Stimulated activated CD4-positive, alpha-beta T cell treated with anti-CD3 and anti-CD28 coated beads, Interleukin-4, amount 100 ng/mL, for 24 hours (primary cell): ENCODE measurements around the gene PTPRN2.

Experiments used
- DNase-seq: peaks from one replicate; pipeline ENCODE4 v3.0.0-alpha.2; 2020

The PTPRN2 gene

GRCh38 chr7:157827045-157827862 is 760.4 kb downstream of the PTPRN2 start:
- DNase-seq: peak; percentile 28

DNA sequence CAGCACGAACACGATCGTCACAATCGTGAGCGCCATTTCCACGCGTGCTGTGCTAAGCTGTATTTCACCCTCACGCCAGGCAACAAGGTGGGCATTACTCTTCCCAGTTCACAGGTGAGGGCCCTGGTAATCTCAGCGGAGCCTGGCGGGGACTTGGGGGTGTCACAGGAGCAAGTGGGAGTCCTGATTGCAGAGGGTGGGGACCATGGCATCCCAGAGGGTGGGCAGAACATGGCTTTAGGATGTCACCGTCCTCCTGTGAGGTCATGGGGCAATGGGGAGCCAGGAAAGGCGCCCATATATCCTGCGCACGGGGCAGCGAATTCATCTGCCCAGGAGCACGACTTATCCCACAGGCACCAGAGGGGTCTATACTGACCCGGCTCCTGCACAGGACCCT is 761.1 kb downstream of the PTPRN2 start:
- no peak for DNase-seq

DNA sequence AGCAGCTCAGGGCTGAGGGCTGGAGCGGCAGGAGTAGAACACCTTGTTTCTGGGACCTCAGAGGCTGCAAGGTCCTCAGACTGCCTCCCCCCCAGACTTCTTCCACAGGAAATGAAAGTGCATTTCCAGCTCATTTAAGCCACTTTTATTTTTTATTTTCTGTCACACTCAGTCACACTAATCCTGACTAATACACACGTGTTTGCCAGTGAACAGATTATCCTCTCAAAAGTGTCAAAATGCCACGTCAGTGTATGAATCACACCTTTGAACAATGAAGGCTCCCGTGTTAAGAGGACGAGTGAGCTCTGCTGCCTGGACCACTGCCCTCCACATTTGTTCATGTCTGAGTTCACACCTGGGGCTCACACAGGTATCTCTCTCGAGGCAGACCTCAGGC is 762.3 kb downstream of the PTPRN2 start:
- peak; percentile 16 for DNase-seq

GRCh38 chr7:157824819-157825121 is 762.9 kb downstream of the PTPRN2 start:
- DNase-seq: no peak

DNA sequence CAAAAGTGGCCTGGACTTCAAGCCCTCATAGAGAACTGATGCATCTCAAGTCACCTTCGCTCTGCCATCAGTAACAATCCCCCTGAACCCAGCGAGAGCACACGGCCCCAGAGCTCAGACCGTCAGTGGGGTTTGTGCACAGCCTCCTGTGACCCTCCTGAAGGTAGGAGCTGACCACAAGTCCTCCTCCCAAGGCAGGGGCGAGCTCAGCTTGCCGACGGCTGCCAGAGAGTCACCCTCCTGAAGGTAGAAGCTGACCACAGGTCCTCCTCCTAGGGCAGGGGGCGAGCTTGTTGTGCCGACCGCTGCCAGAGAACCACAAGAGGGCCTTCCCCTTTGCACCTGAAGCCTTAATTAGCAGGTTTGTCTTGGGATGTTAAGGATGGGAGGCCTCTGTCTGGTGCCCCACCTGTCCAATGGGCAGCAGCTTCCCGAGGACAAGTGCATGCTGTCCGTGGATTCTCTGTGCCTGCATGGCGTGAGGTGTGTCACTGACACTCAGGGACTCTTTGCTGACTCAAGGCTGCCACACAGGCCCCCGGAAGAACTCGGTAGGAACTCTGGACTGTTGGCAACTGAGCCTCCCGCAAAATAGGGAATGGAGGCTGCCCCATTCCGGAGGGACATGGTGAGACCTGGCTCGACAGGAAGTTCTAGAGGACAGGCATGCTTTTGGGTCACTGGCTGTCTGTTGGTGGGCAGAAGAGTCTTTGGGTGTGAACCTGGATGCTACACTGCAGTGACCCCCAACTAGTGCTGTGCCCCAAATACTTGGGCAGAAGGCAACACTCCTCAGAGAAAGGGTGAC is 763.4 kb downstream of the PTPRN2 start:
- DNase-seq: no peak

DNA sequence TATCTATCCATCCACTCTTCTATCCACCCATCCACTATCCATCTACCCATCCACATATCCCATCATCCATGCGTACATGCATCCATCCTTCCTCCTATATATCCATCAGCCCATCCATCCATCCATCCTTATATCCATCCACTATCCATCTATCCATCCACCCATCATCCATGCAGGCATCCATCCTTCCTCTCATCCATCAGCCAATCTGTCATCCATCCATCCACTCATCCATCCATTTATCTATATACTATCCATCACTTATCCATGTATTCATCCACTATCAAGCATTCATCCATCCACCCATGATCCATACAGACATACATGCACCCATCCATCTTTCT is 765.0 kb downstream of the PTPRN2 start:
- no peak for DNase-seq

GRCh38 chr7:157821959-157822687 is 765.5 kb downstream of the PTPRN2 start:
- DNase-seq: no peak

DNA sequence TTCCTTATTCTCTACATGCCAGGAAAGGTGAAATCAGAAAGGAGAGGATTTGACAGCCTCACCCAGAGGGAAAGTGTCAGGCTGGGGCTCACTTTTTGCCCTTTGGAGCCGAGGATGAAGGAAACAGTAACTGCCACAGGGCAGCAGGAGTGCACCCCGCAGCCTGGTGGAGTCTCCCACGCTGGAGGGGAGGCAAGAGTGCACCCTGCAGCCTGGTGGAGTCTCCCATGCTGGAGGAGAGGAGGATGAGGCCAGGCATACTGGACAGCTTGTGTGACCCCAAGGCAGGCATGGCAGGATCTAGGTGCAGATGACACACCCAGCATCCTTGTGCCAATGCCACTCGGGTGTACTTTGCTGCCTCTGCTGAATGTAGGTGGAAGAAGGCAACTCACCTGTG is 766.8 kb downstream of the PTPRN2 start:
- no peak for DNase-seq

DNA sequence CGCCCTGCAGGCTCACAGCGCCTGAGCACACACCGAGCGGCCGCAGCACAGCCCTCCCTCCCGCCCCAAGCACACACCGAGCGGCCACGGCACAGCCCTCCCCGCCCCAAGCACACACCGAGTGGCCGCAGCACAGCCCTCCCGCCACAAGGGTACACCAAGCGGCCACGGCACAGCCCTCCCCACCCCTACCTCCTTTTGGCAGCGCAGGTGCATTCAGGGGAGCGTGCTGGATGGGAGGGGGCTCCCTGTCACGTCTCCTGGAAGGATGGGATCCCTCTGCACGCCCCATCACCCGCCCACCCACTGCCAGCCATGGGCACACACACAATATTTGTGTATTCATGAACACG is 768.2 kb downstream of the PTPRN2 start:
- DNase-seq: no peak

DNA sequence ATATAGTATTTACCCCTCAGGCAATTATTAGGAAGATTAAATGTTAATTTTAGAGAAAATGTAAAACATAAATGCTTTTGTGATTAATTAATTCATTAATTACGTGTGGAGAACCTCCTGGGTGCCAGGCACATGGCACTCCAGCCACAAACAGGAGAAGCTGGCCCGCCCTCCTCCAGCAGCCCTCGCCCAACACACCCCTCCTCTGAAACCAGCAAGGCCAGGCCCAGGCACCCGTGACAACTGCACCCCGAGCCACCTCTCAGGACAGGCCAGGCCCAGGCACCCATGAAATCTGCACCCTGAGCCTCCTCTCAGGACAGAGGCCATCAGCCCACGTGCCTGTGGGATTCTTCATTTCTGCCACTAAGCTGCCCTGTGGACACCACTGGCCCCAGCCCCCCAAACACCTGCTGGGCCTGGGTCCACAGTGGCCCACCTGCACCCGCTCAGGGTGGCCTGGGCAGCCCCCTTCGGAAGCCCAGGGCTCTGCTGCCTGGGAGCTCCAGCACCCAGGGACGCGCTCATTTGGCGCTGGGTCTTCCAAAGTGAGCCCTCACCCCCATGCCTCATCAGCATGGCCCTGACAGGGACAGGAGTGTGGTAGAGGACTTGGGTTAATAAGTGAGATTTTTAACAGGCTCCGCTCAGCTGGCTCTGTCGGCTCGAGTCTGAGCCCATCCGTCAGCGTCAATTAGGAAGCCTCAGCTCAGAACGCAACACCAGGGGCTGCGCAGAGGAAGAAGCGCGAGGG is 768.7 kb downstream of the PTPRN2 start:
- no peak for DNase-seq

- DNase-seq: no peak
Observed at GRCh38 chr7:157817944-157818700, 769.5 kb downstream of the PTPRN2 start.

- DNase-seq: no peak
Observed at GRCh38 chr7:157817433-157817832, 770.2 kb downstream of the PTPRN2 start.

DNA sequence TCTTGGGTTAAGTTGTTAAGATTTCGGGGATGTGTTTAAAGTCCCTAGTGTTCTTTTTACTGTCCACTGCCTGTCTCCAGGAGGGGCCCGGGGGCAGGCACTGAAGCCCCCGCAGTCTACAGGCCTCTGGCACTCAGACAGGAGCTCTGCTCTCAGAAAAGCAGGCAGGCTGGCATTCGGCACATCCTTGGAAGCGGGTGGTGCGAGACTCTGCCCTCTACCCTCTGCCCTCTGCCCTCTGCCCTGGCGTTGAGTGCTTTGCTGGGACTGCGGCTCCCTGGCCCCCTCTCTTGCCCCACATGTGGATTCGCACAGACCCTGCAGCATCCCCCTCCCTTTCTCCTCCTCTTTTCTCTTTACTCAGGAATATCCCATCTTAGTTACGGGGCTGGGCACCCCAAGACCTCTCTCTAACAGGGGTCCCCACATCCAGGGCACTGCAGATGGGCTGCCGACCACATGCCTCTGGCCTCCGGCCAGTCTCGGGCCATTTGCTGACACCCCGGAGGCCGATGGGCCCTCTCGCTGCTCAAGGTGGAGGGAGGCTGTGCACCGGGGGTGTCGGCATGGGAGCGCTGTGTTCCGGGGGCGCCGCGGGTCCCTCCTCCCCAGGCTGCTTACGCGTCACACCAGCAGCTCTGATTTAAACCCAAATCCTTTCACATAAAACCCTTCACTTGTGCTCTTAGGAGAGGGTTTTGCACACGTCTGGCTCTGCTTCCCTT is 770.9 kb downstream of the PTPRN2 start:
- DNase-seq: no peak

DNA sequence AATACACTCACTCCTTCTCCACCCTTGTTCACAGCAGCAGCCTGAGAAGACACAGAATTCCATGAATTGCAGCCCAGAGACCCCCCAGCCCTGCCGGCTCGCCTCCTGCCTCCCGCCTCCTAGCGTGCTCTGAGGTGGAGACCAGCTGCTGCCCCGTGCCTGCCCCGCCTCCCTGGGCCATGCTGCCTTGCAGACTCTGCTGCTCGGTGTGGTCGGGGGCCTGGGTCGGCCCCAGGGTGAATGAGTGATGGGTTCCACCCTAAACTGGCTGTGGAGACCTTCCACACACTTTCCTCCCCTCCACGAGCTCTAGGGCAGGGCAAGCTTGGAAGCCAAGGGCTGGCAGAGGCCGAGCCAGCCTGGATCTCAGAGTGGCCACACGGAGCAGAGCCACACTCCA is 771.5 kb downstream of the PTPRN2 start:
- DNase-seq: no peak

DNA sequence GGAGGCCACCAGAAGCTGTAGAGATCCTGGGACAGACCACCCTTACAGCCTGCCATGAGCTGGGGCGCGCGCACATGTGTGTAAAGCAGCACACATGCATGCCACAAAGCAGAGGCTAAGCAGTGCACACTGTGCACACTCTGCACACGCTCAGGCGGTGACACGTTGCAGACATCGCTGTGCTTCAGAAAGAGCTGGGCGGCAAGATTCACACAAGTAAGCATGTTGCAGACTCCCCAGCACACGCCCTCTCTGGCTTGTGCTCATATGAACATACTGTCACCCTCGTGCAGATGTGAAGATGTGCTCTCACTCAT is 772.0 kb downstream of the PTPRN2 start:
- DNase-seq: no peak

DNA sequence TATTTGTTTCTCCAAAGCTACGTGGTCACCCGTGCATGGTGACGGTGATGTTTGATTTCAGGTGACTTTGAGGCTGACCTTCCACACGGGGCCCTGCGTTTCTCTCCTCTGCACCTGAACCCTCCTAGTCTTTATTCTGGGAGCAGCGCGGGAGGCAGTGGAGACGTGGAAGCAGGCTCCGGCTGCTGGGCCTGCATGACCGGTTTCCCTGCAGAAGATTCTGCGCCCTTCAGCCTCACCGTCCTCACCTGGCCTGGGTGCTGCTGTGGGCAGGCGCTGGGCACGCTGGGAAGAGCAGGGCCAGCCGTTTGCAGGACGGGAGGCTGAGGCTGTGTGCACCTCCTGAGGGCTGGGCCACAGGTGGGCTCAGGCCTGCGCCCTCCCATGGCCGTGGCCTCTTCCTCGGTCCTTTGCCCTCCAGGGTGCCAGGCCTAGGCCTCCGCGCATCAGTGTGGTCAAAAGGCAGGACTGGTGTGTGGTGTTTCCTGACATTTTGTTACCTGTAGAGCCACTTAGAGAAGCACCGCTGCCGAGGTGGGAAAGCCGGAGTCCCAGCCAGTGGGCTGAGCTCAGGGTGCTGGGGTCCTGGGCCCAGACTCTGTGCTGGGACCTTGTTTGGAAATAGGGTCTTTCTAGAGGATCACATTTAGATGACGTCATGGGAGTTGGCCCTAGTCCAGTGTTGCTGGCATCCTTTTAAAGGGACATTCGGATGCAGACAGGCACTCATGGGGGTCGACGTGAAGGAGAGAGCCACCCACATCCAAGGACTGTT is 772.5 kb downstream of the PTPRN2 start:
- no peak for DNase-seq

GRCh38 chr7:157813741-157814661 is 773.6 kb downstream of the PTPRN2 start:
- no peak for DNase-seq

DNA sequence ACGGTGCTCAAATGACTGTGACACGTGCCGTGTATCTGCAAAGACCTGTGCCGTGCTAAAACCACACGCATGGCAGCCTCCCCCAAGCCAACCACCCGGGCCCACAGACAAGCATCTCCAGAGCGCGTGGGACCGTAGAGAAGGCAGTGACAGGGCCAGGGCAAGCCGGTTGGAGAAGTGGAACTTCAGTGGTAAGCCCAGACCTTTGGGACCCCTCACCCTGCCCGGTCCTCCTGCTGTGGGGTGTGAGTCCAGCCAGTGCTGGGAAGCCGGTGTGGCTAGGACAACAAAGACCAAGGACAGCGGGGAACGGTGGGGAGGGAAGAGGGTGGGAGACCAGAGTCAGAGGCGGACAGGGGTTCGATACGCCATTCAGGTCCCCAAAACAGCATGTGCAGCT is 774.6 kb downstream of the PTPRN2 start:
- DNase-seq: no peak

DNA sequence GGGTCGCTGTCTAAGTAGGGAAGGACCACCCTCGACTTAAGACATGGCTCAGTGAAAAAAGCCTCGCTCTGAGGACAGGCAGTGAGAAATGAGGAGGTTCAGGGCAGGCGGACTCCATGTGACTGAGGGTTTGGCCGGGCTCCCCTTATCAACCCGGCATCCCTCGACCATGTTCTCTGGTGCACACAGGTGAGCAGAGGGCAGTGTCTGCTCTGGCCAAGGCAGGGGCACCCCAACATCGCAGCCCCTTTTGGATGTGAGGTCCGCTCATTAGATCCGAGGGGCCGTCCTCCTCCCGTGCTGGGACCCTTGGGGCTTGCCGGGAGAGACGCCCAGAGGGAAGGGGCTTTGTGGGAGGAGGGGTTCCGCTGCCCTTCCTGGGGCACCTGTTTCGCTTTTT is 775.7 kb downstream of the PTPRN2 start:
- no peak for DNase-seq
